HEK293 (cell line): ENCODE measurements around the gene SLC35C1.

ENCODE experiments used
- CTCF ChIA-PET: fragments of 350-600 bp; formaldehyde crosslinking; extraction: SDS; loops from one replicate; lab custom pipeline; 2021; ENCODE audit warnings: antibody characterized with exemption; lab: Yijun Ruan, JAX
- POLR2A ChIA-PET: fragments of 300-600 bp; formaldehyde crosslinking; extraction: SDS; loops from one replicate; lab custom pipeline; 2020; ENCODE audit warnings: antibody characterized with exemption, inconsistent platforms; lab: Yijun Ruan, JAX
- H3K27ac ChIP-seq: fragments of 200-500 bp; sonication (Bioruptor generic); 2 replicates; pipeline ENCODE4 v1.5.1; 2014; ENCODE audit warnings: low read depth, low read length, control low read depth, inconsistent platforms; ENCODE audit errors: extremely low read depth
- H3K36me3 ChIP-seq, 2 experiments: fragments of 200-500 bp in 1 of 2; sonication (Bioruptor generic) in 1 of 2; 1 replicate in 1 of 2; 2 replicates in 1 of 2; pipeline ENCODE4 v1.5.1; 2014 to 2017; ENCODE audit warnings: inconsistent platforms in 2 of 2, low read length in 2 of 2; ENCODE audit not compliant: control insufficient read depth in 2 of 2, insufficient read depth in 1 of 2
- H3K4me1 ChIP-seq: fragments of 200-500 bp; sonication (Bioruptor generic); 2 replicates; pipeline ENCODE4 v1.5.1; 2014; ENCODE audit warnings: mild to moderate bottlenecking, low read length, inconsistent platforms; ENCODE audit not compliant: control insufficient read depth, insufficient read depth
- H3K4me3 ChIP-seq: 2 replicates; pipeline ENCODE4 v1.5.1; 2011; ENCODE audit warnings: low read depth, mild to moderate bottlenecking, control low read depth, low read length, moderate library complexity
- H3K9me3 ChIP-seq: fragments of 200-500 bp; sonication (Bioruptor generic); 2 replicates; pipeline ENCODE4 v1.5.1; 2014; ENCODE audit warnings: low read depth, low read length, inconsistent platforms; ENCODE audit not compliant: control insufficient read depth, insufficient read depth
- INSM2 ChIP-seq: fragments of 450-650 bp; formaldehyde crosslinking; IDR thresholded peaks from 2 replicates; pipeline ENCODE4 v1.5.1; 2016; ENCODE audit warnings: missing biosample characterization, missing genetic modification characterization
- KLF8 ChIP-seq: fragments of 450-650 bp; formaldehyde crosslinking; IDR thresholded peaks from 2 replicates; pipeline ENCODE4 v1.5.1; 2016; ENCODE audit warnings: missing biosample characterization, missing genetic modification characterization
- RBAK ChIP-seq: fragments of 450-650 bp; formaldehyde crosslinking; IDR thresholded peaks from 2 replicates; pipeline ENCODE4 v1.5.1; 2016; ENCODE audit warnings: missing biosample characterization, missing genetic modification characterization
- REST ChIP-seq: fragments of 450-650 bp; formaldehyde crosslinking; IDR thresholded peaks from 2 replicates; pipeline ENCODE4 v1.5.1; 2016; ENCODE audit warnings: missing biosample characterization, missing genetic modification characterization
- ZBTB21 ChIP-seq: fragments of 450-650 bp; formaldehyde crosslinking; IDR thresholded peaks from 2 replicates; pipeline ENCODE4 v1.5.1; 2017; ENCODE audit warnings: missing biosample characterization, missing genetic modification characterization
- ZBTB44 ChIP-seq: fragments of 450-650 bp; IDR thresholded peaks from 2 replicates; pipeline ENCODE4 v1.5.1; 2018; ENCODE audit warnings: missing biosample characterization, mild to moderate bottlenecking, missing genetic modification characterization
- ZNF16 ChIP-seq: fragments of 450-650 bp; formaldehyde crosslinking; IDR thresholded peaks from 2 replicates; pipeline ENCODE4 v1.5.1; 2016; ENCODE audit warnings: low read depth, missing biosample characterization, missing genetic modification characterization
- ZNF2 ChIP-seq: fragments of 450-650 bp; formaldehyde crosslinking; IDR thresholded peaks from 2 replicates; pipeline ENCODE4 v1.5.1; 2016; ENCODE audit warnings: missing biosample characterization, missing genetic modification characterization
- ZNF266 ChIP-seq: fragments of 450-650 bp; formaldehyde crosslinking; IDR thresholded peaks from 2 replicates; pipeline ENCODE4 v1.5.1; 2016; ENCODE audit warnings: missing biosample characterization, missing genetic modification characterization, low read depth
- ZNF274 ChIP-seq, 2 experiments: fragments of 200-500 bp in 1 of 2; fragments of 450-650 bp in 1 of 2; sonication (Bioruptor generic) in 1 of 2; formaldehyde crosslinking in 1 of 2; IDR thresholded peaks; 2 replicates each; pipeline versions ENCODE4 v1.5.1 to v1.6.1; 2014 to 2016; ENCODE audit warnings: borderline replicate concordance in 1 of 2, inconsistent platforms in 1 of 2, low read length in 1 of 2, missing biosample characterization in 1 of 2, missing genetic modification characterization in 1 of 2
- ZNF311 ChIP-seq: fragments of 450-650 bp; formaldehyde crosslinking; IDR thresholded peaks from 2 replicates; pipeline ENCODE4 v1.5.1; 2017; ENCODE audit warnings: missing biosample characterization, missing genetic modification characterization, borderline replicate concordance
- ZNF335 ChIP-seq: fragments of 450-650 bp; formaldehyde crosslinking; conservative IDR thresholded peaks from 2 replicates; pipeline ENCODE4 v1.5.1; 2016; ENCODE audit warnings: missing biosample characterization, missing genetic modification characterization
- ZNF530 ChIP-seq: fragments of 450-650 bp; formaldehyde crosslinking; IDR thresholded peaks from 2 replicates; pipeline ENCODE4 v1.5.1; 2016; ENCODE audit warnings: low read depth, missing biosample characterization, missing genetic modification characterization
- ZNF600 ChIP-seq: fragments of 450-650 bp; formaldehyde crosslinking; IDR thresholded peaks from 2 replicates; pipeline ENCODE4 v1.5.1; 2016; ENCODE audit warnings: missing biosample characterization, missing genetic modification characterization
- ZNF837 ChIP-seq: fragments of 450-650 bp; formaldehyde crosslinking; IDR thresholded peaks from 2 replicates; pipeline ENCODE4 v1.5.1; 2016; ENCODE audit warnings: missing biosample characterization, missing genetic modification characterization
- ZXDB ChIP-seq: fragments of 450-650 bp; formaldehyde crosslinking; IDR thresholded peaks from 2 replicates; pipeline ENCODE4 v1.5.1; 2016; ENCODE audit warnings: missing biosample characterization, missing genetic modification characterization
- TF ChIP-seq, protein P1 (sequence below): fragments of 450-650 bp; formaldehyde crosslinking; IDR thresholded peaks from 2 replicates; pipeline ENCODE4 v1.5.1; 2017; ENCODE audit warnings: missing biosample characterization, missing genetic modification characterization
- TF ChIP-seq, protein P2 (sequence below): fragments of 450-650 bp; formaldehyde crosslinking; IDR thresholded peaks from 2 replicates; pipeline ENCODE4 v1.5.1; 2016; ENCODE audit warnings: missing biosample characterization, missing genetic modification characterization, low read depth
- TF ChIP-seq, protein P3 (sequence below): fragments of 450-650 bp; IDR thresholded peaks from 2 replicates; pipeline ENCODE4 v1.5.1; 2018; ENCODE audit warnings: missing biosample characterization, missing genetic modification characterization

Gene SLC35C1

DNA sequence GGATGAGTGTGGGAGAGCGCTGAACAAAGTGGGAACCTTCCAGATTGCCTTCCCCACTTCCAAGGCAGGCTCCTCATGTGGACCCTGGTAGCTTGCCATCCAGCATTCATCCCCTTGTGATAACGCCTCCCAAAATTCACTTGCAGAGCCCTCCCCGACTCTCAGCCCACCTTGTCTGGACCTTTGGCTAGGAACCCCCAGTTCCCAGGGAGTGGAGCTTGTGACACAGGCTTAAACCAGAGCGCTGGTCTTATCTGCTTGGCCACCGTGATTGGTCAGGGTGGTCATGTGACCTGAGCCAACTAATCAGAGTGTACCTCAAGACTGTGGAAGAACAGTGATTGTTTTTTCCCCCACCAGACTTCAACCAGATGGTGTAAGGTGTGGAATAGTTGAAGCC is 9.6 kb upstream of the SLC35C1 start (continued):
- TF ChIP-seq REST (tag by site-specific recombination) (no peak), ZBTB44 (tag by site-specific recombination) (no peak), ZNF600 (no peak), ZNF530 (tag by site-specific recombination) (no peak), ZXDB (no peak), RBAK (tag by site-specific recombination) (no peak), ZNF335 (tag by site-specific recombination) (no peak), ZNF2 (tag by site-specific recombination) (no peak), ZNF837 (tag by site-specific recombination) (no peak)
- TF ChIP-seq, protein P1, sequence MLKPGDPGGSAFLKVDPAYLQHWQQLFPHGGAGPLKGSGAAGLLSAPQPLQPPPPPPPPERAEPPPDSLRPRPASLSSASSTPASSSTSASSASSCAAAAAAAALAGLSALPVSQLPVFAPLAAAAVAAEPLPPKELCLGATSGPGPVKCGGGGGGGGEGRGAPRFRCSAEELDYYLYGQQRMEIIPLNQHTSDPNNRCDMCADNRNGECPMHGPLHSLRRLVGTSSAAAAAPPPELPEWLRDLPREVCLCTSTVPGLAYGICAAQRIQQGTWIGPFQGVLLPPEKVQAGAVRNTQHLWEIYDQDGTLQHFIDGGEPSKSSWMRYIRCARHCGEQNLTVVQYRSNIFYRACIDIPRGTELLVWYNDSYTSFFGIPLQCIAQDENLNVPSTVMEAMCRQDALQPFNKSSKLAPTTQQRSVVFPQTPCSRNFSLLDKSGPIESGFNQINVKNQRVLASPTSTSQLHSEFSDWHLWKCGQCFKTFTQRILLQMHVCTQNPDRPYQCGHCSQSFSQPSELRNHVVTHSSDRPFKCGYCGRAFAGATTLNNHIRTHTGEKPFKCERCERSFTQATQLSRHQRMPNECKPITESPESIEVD (tag by site-specific recombination): no peak
- TF ChIP-seq, protein P2, sequence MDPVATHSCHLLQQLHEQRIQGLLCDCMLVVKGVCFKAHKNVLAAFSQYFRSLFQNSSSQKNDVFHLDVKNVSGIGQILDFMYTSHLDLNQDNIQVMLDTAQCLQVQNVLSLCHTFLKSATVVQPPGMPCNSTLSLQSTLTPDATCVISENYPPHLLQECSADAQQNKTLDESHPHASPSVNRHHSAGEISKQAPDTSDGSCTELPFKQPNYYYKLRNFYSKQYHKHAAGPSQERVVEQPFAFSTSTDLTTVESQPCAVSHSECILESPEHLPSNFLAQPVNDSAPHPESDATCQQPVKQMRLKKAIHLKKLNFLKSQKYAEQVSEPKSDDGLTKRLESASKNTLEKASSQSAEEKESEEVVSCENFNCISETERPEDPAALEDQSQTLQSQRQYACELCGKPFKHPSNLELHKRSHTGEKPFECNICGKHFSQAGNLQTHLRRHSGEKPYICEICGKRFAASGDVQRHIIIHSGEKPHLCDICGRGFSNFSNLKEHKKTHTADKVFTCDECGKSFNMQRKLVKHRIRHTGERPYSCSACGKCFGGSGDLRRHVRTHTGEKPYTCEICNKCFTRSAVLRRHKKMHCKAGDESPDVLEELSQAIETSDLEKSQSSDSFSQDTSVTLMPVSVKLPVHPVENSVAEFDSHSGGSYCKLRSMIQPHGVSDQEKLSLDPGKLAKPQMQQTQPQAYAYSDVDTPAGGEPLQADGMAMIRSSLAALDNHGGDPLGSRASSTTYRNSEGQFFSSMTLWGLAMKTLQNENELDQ: no peak
- TF ChIP-seq, all 188 proteins: peak for 0

- CTCF ChIA-PET: interaction anchor here (0.6 to 0.7 kb wide), 2 partner anchors 46 to 464 kb away, joined by 3 read pairs; no protein-coding TSS in a partner anchor
- no peak for TF ChIP-seq ZNF16
- TF ChIP-seq INSM2: no peak
- no peak for TF ChIP-seq ZNF335 (tag by site-specific recombination)
- TF ChIP-seq ZNF274 (IDR thresholded peaks at IDR 0.05; ENCODE audit: low read length): no peak
- TF ChIP-seq ZNF274 (tag by site-specific recombination; IDR thresholded peaks at IDR 0.05; ENCODE audit: borderline replicate concordance): no peak
- TF ChIP-seq ZNF266 (tag by site-specific recombination): no peak
- no peak for TF ChIP-seq KLF8
- TF ChIP-seq, protein P3, sequence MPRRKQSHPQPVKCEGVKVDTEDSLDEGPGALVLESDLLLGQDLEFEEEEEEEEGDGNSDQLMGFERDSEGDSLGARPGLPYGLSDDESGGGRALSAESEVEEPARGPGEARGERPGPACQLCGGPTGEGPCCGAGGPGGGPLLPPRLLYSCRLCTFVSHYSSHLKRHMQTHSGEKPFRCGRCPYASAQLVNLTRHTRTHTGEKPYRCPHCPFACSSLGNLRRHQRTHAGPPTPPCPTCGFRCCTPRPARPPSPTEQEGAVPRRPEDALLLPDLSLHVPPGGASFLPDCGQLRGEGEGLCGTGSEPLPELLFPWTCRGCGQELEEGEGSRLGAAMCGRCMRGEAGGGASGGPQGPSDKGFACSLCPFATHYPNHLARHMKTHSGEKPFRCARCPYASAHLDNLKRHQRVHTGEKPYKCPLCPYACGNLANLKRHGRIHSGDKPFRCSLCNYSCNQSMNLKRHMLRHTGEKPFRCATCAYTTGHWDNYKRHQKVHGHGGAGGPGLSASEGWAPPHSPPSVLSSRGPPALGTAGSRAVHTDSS (tag by site-specific recombination): no peak
- no peak for TF ChIP-seq ZBTB21
- no peak for TF ChIP-seq ZNF311 (tag by site-specific recombination)
- H3K27ac ChIP-seq: no peak overlapping the region
- no peaks in the 10 kb centered on the region for H3K9me3 ChIP-seq
- H3K4me1 ChIP-seq: no peaks in the 10 kb centered on the region
- POLR2A ChIA-PET: interaction anchor here (0.7 kb wide), 1 partner anchor 9 kb away, joined by 8 read pairs; no protein-coding TSS in a partner anchor
- H3K36me3 ChIP-seq: no peaks in the 10 kb centered on the region
- no peak overlapping the region for H3K4me3 ChIP-seq
Measured at GRCh38 chr11:45796461-45796861, 8.5 kb upstream of the SLC35C1 start.
